HG03196 (cell line): Measurements from ENCODE around the gene PRTFDC1.
A peak's percentile ranks its signal among the peaks of the same experiment; 100 is the strongest.

ENCODE experiments used
- ATAC-seq: cut with Tn5 transposase; IDR thresholded peaks from one replicate; pipeline ENCODE4 v1.9.1; 2021; ENCODE audit not compliant: unreplicated experiment

Gene PRTFDC1

DNA sequence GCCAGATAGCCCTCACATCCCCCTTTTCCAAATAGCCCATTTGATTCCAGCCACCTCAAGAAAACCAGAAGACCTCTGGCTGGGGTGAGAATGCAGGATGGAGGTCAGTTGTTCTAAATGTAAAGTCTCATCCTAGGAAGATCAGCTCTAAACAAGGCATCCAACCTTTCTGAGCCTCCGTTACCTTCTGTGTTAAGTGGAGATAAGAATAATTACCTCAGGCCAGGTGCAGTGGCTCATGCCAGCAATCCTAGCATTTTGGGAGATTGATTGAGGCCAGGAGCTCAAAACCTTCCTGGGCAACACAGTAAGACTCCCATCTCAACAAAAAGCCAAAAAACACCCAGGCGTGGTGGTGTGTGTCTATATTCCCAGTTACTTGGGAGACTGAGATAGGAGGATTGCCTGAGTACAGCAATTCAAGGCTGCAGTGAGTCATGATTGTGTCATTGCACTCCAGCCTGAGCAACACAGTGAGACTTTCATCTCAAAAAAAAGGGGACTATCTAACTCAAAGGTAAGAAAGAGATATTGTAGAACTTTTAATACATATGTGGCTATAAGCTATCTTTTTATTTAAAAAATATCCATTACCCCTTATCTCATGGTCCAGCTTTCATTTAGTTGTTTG lies 43.5 kb downstream of the PRTFDC1 start:
- no peak for ATAC-seq

DNA sequence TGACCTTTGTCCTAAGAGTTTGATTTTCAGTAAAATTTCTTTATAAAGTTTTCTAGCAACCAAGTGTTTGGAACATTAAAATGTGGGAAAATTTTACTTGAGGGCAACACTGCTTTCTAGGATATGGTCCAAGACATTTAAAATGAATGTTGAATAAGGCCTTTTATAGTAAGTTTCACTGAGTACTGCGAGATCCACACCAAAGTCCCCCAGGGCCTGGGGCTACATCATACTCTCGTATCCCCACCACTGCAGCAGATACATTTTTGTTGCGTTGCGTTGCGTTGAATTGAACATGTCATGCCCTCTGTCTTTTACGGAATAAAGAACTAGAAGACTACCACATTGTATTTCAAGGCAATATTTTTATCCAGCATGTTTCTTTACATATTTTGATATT lies 44.5 kb downstream of the PRTFDC1 start:
- ATAC-seq = no peak

DNA sequence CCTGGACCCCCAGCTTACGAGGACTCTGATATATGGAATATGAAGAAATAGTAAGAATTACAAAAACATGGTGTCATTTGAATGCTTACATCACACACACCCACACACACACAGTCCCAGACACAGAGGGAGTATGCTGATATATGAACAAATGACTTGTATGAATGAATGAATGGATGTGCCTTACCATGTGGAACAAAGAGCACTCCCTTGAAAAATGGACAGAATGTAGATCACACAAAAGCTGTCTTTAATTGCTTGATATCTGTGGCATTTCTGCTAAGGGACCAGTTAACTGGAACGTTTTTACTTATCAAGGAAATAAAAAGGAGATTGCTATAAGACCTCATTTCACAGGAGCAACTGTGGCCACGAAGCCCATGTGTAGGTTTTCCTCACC lies 46.0 kb downstream of the PRTFDC1 start:
- no peak for ATAC-seq

DNA sequence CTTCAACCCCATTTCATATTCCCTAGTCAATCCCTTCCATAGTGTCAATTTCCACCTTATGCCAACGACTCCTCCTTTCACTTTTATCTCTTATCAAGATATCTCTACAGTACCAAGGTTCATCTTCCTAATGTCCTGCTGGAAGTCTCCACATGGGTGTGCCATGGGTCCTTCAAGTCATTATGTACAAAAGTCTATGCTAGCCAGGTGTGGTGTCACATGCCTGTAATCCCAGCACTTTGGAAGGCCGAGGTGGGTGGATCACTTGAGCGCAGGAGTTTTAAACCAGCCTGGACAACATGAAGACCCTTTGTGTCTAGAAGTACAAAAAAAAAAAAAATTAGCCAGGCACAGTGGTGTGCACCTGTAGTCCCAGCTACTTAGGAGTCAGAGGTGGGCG lies 47.6 kb downstream of the PRTFDC1 start:
- ATAC-seq = no peak

DNA sequence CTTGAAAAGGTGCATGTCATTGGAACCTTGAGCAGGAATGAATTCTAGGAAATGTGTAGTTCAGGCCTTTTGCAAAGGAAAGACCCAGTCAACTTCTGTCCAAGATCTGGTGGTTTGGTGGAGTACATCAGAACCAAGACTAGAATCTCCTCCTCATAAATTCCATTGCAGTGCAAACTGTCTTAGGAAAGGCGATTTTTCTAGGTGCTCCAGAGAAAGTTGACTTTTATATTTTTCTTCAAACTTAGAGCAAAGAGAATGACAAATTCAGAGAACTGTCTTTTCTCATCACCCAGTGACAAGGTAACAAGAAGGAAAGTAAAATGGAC lies 50.0 kb downstream of the PRTFDC1 start:
- no peak for ATAC-seq

DNA sequence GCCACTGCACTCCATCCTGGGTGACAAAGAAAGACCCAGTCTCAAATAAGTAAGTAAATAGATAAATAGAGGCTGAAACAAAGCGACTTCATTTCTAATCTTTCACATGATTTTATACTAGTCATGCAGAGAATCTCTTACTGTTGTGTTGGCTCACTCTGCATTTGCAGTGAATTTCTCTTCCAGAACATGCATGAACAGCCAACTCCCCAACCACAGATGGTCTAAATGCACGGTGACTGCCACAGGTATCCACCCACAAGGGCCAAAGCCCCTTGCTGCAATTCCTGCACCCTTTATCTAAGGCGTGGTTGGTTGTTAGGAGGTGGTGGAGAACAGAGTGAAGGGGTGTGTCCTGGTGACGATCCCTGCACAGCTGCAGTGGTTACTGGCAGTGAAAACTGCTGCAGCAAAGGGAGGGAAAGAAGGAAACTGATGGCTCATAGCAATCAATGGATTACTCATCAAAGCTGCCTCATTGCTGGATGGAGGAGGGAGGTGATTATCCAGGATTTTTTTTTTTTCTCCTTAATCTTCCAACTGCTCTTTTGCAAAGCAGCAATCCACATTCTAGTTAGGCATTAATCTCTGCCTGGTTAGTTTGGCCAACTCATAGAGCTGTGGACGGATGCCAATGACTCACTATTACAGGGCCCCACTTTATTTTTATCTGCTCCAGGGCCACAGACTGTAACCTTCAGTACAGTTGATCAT lies 50.6 kb downstream of the PRTFDC1 start:
- peak; percentile 46 for ATAC-seq

DNA sequence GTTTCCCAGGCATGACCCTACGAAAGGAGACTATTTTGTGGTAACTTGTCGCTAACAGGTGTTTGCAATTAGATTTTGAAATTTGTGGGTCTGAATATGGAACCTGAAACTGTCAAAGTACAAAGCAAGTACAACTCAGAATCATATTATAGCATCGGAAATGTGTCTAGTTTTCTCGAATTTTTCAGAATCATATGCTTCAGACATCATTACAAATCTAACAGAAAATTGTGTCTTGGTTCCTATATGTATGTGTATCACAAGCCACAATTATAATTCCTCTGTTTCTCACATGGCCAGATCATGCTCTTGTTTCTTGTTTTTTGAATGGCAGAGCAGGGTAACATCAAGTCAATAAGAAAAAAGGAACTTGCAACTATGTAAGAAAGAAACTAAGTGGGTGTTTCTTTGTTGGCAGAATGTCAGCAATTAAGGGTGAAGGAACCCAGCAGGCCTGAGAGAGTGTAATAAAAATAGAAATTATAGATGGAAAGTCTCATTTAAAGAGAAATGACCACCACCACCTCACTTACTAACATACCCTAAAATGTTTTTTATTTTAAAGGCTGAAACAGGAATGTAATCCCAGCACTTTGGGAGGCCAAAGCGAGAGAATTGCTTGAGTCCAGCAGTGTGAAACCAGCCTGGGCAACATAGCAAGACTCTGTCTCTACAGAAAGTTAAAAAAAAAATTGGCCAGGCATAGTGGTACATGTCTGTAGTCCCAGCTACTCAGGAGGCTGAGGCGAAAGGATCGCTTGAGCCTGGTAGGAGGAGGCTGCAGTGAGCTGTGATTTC lies 51.3 kb downstream of the PRTFDC1 start:
- ATAC-seq = peak; percentile 76

DNA sequence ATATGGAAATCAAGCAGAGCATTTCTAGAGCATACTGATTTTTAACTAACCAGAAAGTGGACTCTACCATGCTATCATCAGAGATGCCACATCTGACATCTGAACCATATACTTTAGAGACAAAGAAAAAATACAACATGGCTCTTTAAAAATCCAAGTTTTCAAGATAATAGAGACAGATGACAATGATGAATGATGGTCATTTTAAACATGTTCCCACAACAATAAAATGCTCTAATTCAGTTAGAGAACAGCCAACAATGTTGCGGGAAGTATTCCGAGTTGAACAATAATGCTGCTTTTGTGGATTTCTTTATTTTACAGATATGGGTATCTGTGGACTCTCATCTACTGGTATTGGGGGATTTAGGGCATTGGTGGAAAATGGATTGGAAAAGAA lies 52.8 kb downstream of the PRTFDC1 start:
- ATAC-seq = no peak

DNA sequence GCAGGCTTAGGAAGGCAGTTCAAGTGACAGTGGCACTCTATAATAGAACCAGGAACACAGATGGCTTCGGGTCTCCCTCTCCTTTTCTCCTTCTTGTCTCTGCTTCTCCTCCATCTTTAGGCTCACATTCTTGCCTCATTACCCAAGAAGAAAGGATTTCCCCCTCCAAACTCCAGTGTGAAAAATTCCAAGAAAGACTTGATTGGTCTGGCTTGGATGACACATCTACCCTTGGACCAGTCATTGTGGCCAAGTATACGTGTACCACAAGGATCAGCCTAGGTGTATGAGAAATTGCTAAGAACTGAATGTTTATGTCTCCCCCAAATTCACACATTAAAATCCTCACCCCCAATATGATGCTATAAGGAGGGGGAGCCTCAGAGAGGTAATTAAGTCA lies 53.9 kb downstream of the PRTFDC1 start:
- ATAC-seq = no peak

DNA sequence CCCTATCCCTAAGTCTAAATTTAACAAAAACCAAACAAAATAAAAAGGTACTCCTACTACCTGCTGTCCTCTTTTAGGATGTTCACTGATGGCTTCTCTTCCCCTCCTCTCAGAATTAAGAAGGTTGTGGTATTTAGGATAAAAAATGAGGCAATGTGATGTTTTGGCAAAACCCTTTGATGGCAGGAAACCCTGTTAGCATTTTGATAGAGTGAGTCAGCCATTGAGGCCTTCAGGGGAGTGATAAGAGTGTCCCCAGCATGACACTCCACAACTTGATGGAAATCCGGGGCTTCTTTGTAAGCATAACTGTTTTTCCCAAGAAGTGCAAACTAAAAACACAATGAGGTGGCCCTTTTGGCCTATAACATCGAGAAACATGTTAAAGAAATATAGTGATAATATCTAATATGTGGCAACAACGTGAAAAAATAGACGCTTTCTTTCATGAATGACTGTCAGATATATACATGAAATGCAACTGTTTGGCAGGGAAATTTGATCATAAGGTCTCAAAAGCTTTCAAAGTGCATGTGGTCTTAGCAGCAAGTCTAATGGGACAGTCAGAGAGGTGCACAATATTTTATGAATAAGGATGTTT lies 55.0 kb downstream of the PRTFDC1 start:
- ATAC-seq = no peak

DNA sequence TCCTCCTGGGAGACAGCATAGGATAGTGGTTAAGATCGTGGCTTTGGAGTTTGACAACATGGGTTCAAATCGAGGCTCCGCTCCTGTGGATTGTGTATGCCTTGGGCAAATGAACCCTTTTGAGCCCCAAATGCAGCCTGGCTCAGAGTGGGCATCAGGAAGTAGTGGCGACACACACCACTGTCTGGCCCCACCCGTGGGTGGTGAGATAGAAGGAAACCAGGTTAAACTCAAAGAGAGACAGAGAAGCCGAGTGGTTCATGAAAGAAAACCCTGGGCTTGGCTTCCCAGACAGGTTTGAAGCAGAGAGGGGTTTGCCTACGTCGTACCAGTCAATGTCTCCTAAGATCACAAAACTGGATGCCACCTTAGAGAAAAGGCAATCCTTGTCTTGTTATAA lies 57.7 kb downstream of the PRTFDC1 start:
- no peak for ATAC-seq

DNA sequence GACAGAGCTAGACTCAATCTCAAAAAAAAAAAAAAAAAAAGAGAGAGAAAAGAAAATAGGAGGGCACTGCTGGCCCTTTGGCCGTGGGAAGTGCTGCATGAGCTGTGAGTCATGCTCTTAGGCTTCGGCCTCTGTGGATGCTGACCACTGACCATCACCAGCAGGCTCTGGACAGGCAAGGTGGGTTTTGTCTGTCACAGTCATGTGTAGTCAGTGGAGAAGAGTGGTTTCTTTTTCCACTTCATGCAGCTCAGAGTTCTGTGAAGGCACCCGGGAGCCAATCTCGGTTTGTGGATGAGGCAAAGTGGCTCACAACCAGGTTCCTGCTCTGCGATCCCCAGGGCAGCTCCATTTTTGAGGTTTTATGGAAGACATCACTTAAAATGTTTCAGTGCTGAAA lies 58.1 kb downstream of the PRTFDC1 start:
- no peak for ATAC-seq

DNA sequence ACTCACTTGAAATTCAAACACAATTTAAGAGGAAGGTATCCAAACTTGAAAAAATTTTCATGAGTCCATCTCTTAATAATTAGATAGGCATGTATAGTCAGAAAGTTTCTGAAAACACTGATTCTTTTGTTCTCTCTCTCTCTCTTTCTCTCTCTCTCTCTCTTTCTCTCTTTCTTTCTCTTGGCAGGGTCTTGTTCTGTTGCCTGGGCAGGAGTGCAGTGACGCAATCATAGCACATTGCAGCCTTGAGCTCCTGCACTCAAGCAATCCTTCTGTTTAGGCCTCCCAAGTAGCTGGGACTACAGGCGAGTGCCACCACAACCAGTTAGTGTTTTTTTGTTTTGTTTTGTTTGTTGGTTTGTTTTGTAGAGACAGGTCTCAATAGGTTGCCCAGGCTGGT lies 59.3 kb downstream of the PRTFDC1 start:
- ATAC-seq = no peak

DNA sequence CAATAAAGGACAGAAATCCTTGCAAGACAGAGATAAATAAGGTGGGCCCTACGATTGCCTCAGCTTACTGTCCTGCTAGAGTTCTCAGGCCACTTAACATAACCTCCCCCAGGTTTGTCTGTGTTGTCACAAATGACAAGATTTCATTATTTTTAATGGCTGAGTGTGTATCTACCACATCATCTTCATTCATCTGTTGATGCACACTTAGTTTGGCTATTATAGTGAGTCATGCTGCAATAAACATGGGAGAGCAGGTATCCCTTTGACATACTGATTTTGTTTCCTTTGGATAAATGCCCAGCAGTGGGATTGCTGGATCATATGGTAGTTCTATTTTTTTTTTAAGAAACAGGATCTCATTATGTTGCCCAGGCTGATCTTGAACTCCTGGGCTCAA lies 60.6 kb downstream of the PRTFDC1 start:
- ATAC-seq = no peak

DNA sequence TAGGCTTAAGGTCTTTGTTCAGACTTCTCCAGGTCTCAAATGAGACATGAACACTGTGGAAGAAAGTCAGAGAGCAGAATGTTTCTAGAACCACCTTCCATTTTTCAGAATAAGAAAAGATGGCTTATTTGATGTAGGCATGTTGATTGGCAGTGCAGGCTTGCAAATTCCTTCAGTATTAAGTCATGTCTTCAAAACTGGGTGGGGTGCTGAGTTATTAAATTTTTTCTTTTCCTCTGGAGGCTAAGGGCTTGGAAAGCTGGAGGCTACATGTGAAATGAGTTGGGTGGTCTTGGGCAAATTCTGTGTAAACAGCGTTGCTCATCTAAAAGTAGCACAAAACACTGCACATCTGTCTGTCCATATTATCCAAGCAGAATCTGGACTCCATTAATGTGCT lies 62.8 kb downstream of the PRTFDC1 start:
- no peak for ATAC-seq

DNA sequence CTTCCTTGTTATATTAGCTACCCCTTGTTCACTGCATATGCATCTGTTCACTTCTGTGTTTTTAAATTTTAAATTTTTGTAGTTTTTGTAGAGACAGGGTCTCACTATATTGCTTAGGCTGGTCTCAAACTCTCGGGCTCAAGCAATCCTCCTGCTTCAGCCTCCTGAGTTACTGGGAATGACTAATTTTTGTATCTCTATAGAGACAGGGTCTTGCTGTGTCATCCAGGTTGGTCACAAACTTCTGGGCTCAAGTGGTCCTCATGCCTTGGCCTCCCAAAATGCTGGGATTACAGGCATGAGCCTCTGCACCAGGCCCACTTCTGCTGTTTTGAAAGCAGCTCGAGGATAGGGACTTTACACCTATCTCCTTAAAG lies 64.6 kb downstream of the PRTFDC1 start:
- ATAC-seq = peak; percentile 6

DNA sequence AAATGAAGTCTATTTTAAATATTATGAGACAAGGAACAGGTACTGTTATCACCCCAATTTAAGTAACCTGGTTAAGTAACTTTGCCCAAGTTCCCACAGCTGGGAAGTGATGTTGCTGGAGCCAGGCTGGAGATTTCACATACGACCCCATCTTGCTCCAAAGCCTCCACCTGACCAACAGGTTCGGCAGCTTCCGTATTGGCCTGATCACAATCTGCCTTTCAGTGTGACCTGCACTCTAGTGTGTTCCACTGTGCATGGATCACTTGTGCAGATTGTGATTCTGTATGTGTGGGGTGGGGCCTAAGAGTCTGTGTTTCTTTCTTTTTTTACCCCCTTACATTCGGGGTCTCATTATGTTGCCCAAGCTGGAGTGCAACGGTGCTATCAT lies 66.1 kb downstream of the PRTFDC1 start:
- ATAC-seq = no peak

DNA sequence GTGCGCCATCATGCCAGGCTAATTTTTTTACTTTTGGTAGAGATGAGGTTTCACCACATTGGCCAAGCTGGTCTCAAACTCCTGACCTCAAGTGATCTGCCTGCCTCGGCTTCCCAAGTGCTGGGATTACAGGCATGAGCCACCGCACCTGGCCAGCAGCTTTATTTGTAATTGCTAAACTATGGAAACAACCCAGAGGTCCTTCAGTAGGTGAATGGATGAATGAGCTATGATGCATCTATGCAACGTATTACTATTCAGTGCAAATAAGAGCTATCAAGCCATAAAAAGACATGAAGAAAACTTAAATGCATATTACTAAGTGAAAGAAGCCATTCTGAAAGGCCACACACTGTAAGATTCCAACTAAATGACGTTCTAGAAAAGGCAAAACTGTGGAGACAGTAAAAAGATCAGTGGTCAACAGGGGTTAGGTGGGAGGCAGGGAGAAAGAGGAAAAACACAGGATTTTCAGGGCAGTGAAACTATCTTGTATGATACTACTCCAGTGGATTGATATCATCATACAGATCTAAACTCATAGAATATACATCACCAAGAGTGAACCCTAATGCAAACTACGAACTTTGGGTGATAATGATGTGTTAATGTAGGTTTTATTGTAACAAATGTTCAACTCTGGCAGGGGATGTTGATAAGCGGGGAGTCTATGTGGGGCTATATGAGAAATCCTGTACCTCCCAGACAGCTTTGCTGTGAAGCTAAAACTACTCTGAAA lies 66.7 kb downstream of the PRTFDC1 start:
- no peak for ATAC-seq

DNA sequence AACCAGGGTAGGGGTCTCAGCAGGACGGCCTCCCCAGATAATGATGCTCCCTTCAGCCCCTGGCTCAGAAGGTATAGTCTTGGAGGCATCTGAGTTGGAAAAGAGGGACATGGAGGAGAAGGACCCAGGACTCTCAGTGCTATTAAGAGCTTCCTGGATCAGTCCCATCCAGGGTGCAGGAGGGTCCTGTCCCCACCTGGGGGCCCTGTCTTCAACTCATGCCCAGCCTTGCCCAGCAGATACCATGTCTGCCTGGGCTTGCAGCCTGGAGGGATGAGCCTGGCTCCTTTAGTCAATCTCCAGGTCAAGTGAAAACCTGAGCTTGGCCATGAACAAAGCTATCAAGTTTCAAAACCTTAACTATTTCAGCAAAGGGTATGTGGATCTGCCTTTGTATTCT lies 67.6 kb downstream of the PRTFDC1 start:
- no peak for ATAC-seq

DNA sequence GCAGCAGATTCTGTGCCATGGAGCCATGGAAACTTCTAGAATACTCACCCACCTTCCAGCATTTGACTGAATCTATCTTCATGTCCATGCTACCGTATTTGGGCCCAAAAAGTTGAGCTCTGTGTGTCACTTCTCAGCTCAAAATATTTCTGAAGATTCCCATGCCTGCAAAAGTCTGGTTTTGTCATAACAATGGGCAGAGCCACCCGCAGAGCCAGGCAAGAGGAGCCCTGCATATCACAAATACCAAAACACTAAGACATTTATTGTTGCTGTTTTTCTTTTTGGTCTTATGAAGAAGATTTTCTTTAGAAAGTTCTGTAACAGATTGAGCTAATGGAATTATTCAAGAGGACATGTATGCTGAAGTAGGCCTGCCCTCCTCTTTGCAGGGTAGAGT lies 68.1 kb downstream of the PRTFDC1 start:
- no peak for ATAC-seq

DNA sequence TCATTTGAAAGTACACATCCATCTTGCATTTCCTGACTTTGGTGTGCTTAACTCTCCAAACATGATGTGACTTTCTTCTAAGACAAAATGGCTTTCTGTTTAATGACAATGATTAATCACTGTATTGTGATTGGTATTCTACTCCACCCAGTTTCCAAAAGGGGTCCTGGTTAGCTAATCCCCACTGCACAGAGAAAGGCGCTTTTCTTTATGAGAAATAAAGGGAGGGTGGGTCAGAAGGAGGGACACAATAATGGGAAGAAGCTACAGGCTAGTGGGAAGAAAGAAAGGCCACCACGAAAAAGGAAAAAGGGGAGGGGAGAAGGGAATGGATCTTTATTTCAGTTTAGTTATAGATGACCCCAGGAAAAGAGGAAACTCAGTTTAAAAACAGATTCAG lies 69.2 kb downstream of the PRTFDC1 start:
- ATAC-seq = no peak
